Measurements from ENCODE around the gene FRMD3. TPM values are rescaled to one million over a fixed set of nuclear protein-coding genes. Genes with fewer than 3 reads are reported as not detected.

Gene FRMD3
- total RNA-seq: under 0.01 and 0.66 TPM in 2 replicates
- polyA plus RNA-seq: 0.14 and 0.19 TPM in 2 replicates
- polyA plus RNA-seq (2012): 0.10 and 0.14 TPM in 2 replicates
- 0.27 TPM in 1 of 2 replicates, not detected in the other for polyA minus RNA-seq (ENCODE audit: low replicate concordance)

DNA sequence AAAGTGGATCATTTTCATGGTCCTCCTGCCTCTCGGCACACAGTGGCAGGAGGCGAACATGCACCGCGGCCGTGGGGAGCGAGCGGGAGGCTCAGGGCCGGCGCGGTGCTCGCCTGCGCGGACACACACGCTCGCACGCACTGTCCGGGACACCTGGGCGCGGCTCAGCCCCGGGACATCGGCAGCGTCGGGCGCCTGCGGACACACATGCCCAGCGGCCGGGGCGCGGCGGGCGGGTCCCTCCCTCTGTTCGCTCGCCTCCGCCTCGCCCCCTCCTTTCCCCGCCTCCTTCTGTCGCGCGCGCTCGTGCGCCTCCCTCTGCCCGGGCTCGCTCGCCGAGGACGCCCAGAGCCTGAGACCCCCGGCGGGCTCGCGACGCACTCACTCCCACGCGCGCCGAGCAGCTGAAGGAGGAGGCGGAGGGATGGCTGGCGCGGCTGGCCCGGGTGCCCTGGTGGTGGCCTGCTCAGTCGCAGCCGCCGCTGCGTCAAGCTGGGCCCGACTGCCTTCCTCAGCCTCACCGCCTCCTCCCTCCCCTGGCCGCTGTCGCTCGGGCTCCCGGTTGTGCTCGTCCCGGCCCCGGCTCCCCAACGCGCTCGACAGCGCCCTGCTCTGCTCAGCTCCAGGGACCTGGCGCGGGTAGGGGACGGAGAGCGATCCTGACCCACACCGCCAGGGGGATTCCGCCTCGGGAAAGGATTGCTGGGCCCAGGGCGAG, at the start of gene FRMD3:
Gene FRMD3 (minus strand): TSS at position 230 of the 718 bp plus-strand sequence. CDS start 170 bp downstream, at position 60.
- Histone ChIP-seq H3K4me2 (ENCODE audit: extremely low read depth, insufficient read depth, low read length) (peak within 1 kb of the TSS; percentile 81), H3K27me3 (ENCODE audit: control insufficient read depth, insufficient read depth, low read length) (peaks cover 3% of the 10 kb centered on the region), H3K27ac (ENCODE audit: insufficient read depth, low read length) (no peak within 1 kb of the TSS), H3K9ac (ENCODE audit: insufficient read depth, low read length) (peak within 1 kb of the TSS; percentile 1), H3K36me3 (ENCODE audit: control insufficient read depth, insufficient read depth, low read length) (no peaks in the 10 kb centered on the region), H2AFZ (ENCODE audit: low read length) (peak within 1 kb of the TSS; percentile 49), H3K9me3 (ENCODE audit: control insufficient read depth, insufficient read depth, low read depth, low read length) (no peaks in the 10 kb centered on the region), H4K20me1 (ENCODE audit: control insufficient read depth, extremely low read depth, insufficient read depth, low read length) (no peaks in the 10 kb centered on the region), H3K79me2 (ENCODE audit: control insufficient read depth, insufficient read depth, low read length) (no peaks in the 10 kb centered on the region), H3K4me3 (replicated peaks in 1 of 4; ENCODE audit: control extremely low read depth in 1 of 4, insufficient read depth in 1 of 4, low read depth in 3 of 4, low read length in 4 of 4) (peak within 1 kb of the TSS in 3 of 4 experiments; percentile 33 to 55 (median 36)), H3K4me1 (ENCODE audit: control insufficient read depth, extremely low read depth, insufficient read depth, low read length) (no peaks in the 10 kb centered on the region)
- TF ChIP-seq EZH2 (IDR thresholded peaks at IDR 0.05; ENCODE audit: low read length, missing control alignments): no peak
- TF ChIP-seq, protein P1, sequence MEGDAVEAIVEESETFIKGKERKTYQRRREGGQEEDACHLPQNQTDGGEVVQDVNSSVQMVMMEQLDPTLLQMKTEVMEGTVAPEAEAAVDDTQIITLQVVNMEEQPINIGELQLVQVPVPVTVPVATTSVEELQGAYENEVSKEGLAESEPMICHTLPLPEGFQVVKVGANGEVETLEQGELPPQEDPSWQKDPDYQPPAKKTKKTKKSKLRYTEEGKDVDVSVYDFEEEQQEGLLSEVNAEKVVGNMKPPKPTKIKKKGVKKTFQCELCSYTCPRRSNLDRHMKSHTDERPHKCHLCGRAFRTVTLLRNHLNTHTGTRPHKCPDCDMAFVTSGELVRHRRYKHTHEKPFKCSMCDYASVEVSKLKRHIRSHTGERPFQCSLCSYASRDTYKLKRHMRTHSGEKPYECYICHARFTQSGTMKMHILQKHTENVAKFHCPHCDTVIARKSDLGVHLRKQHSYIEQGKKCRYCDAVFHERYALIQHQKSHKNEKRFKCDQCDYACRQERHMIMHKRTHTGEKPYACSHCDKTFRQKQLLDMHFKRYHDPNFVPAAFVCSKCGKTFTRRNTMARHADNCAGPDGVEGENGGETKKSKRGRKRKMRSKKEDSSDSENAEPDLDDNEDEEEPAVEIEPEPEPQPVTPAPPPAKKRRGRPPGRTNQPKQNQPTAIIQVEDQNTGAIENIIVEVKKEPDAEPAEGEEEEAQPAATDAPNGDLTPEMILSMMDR (conservative IDR thresholded peaks at IDR 0.05 in 1 of 2, IDR thresholded peaks at IDR 0.05 in 1 of 2; ENCODE audit: low read depth in 1 of 2, low read length in 2 of 2): peak; percentile 49 to 50
- DNase-seq (ENCODE audit: low read depth in 2 of 2): peak; percentile 29 to 67

GRCh38 chr9:83584995-83585394, 46.8 kb upstream of the FRMD3 start:
- Histone ChIP-seq H2AFZ (ENCODE audit: low read length) (no peak overlapping the region), H3K9me3 (ENCODE audit: control insufficient read depth, insufficient read depth, low read depth, low read length) (no peaks in the 10 kb centered on the region), H3K27me3 (ENCODE audit: control insufficient read depth, insufficient read depth, low read length) (no peaks in the 10 kb centered on the region), H4K20me1 (ENCODE audit: control insufficient read depth, extremely low read depth, insufficient read depth, low read length) (no peaks in the 10 kb centered on the region), H3K4me3 (replicated peaks in 1 of 4; ENCODE audit: control extremely low read depth in 1 of 4, insufficient read depth in 1 of 4, low read depth in 3 of 4, low read length in 4 of 4) (no peak overlapping the region), H3K36me3 (ENCODE audit: control insufficient read depth, insufficient read depth, low read length) (no peaks in the 10 kb centered on the region), H3K4me1 (ENCODE audit: control insufficient read depth, extremely low read depth, insufficient read depth, low read length) (no peaks in the 10 kb centered on the region), H3K4me2 (ENCODE audit: extremely low read depth, insufficient read depth, low read length) (no peak overlapping the region), H3K27ac (ENCODE audit: insufficient read depth, low read length) (no peak overlapping the region), H3K79me2 (ENCODE audit: control insufficient read depth, insufficient read depth, low read length) (no peaks in the 10 kb centered on the region), H3K9ac (ENCODE audit: insufficient read depth, low read length) (no peak overlapping the region)
- DNase-seq (ENCODE audit: low read depth in 2 of 2): no peak
- TF ChIP-seq EZH2 (IDR thresholded peaks at IDR 0.05; ENCODE audit: low read length, missing control alignments): no peak
- TF ChIP-seq, protein P1 (conservative IDR thresholded peaks at IDR 0.05 in 1 of 2, IDR thresholded peaks at IDR 0.05 in 1 of 2; ENCODE audit: low read depth in 1 of 2, low read length in 2 of 2): no peak

- Histone ChIP-seq H3K36me3 (ENCODE audit: control insufficient read depth, insufficient read depth, low read length) (no peaks in the 10 kb centered on the region), H4K20me1 (ENCODE audit: control insufficient read depth, extremely low read depth, insufficient read depth, low read length) (no peaks in the 10 kb centered on the region), H3K27me3 (ENCODE audit: control insufficient read depth, insufficient read depth, low read length) (no peaks in the 10 kb centered on the region), H3K4me3 (replicated peaks in 1 of 4; ENCODE audit: control extremely low read depth in 1 of 4, insufficient read depth in 1 of 4, low read depth in 3 of 4, low read length in 4 of 4) (no peak overlapping the region), H3K9me3 (ENCODE audit: control insufficient read depth, insufficient read depth, low read depth, low read length) (no peaks in the 10 kb centered on the region), H3K4me2 (ENCODE audit: extremely low read depth, insufficient read depth, low read length) (no peak overlapping the region), H2AFZ (ENCODE audit: low read length) (no peak overlapping the region), H3K79me2 (ENCODE audit: control insufficient read depth, insufficient read depth, low read length) (no peaks in the 10 kb centered on the region), H3K4me1 (ENCODE audit: control insufficient read depth, extremely low read depth, insufficient read depth, low read length) (no peaks in the 10 kb centered on the region), H3K9ac (ENCODE audit: insufficient read depth, low read length) (no peak overlapping the region), H3K27ac (ENCODE audit: insufficient read depth, low read length) (no peak overlapping the region)
- DNase-seq (ENCODE audit: low read depth in 2 of 2): peak; percentile 52 to 60
- TF ChIP-seq, protein P1 (conservative IDR thresholded peaks at IDR 0.05 in 1 of 2, IDR thresholded peaks at IDR 0.05 in 1 of 2; ENCODE audit: low read depth in 1 of 2, low read length in 2 of 2): peak; percentile 73 to 84
- no peak for TF ChIP-seq EZH2 (IDR thresholded peaks at IDR 0.05; ENCODE audit: low read length, missing control alignments)
Observed at GRCh38 chr9:83583151-83584014, 45.2 kb upstream of the FRMD3 start.

All from fibroblast of lung (primary cell).